RPMI8226 (cell line): ENCODE measurements around the gene SIGLEC15.
"Not testable (repeated sequence)": the region's sequence is repeated elsewhere in the genome, so short reads cannot be mapped to it uniquely, and the experiment has no call there.

Source experiments
- DNase-seq: peaks from one replicate; pipeline ENCODE4 v3.0.0-alpha.2; 2015

Gene SIGLEC15

GRCh38 chr18:45847119-45847518 is 21.6 kb downstream of the SIGLEC15 start:
- no peak for DNase-seq

GRCh38 chr18:45848643-45849042 is 23.2 kb downstream of the SIGLEC15 start:
- not testable (repeated sequence) for DNase-seq

- DNase-seq = no peak
Measured at GRCh38 chr18:45849529-45849928, 24.1 kb downstream of the SIGLEC15 start.

GRCh38 chr18:45850021-45850420 is 24.5 kb downstream of the SIGLEC15 start:
- no peak for DNase-seq

GRCh38 chr18:45851161-45851925 is 25.9 kb downstream of the SIGLEC15 start:
- DNase-seq = no peak

GRCh38 chr18:45852631-45853030 is 27.2 kb downstream of the SIGLEC15 start:
- DNase-seq = no peak

- DNase-seq = no peak
Measured at GRCh38 chr18:45854036-45854586, 28.6 kb downstream of the SIGLEC15 start.

- DNase-seq = no peak
Measured at GRCh38 chr18:45856531-45856930, 31.1 kb downstream of the SIGLEC15 start.

- DNase-seq = no peak
Measured at GRCh38 chr18:45859334-45859733, 33.9 kb downstream of the SIGLEC15 start.

- DNase-seq = no peak
Measured at GRCh38 chr18:45860492-45860891, 35.0 kb downstream of the SIGLEC15 start.

GRCh38 chr18:45860971-45861370 is 35.5 kb downstream of the SIGLEC15 start:
- DNase-seq = no peak

GRCh38 chr18:45861926-45862325 is 36.5 kb downstream of the SIGLEC15 start:
- DNase-seq = no peak

GRCh38 chr18:45863469-45863868 is 38.0 kb downstream of the SIGLEC15 start:
- no peak for DNase-seq

- no peak for DNase-seq
Measured at GRCh38 chr18:45864081-45864480, 38.6 kb downstream of the SIGLEC15 start.

GRCh38 chr18:45865466-45865865 is 40.0 kb downstream of the SIGLEC15 start:
- DNase-seq = no peak

GRCh38 chr18:45870419-45870818 is 44.9 kb downstream of the SIGLEC15 start:
- DNase-seq = no peak

GRCh38 chr18:45871431-45872084 is 46.1 kb downstream of the SIGLEC15 start:
- no peak for DNase-seq

GRCh38 chr18:45874491-45875184 is 49.2 kb downstream of the SIGLEC15 start:
- no peak for DNase-seq

GRCh38 chr18:45876161-45876560 is 50.7 kb downstream of the SIGLEC15 start:
- no peak for DNase-seq

GRCh38 chr18:45877403-45877802 is 51.9 kb downstream of the SIGLEC15 start:
- no peak for DNase-seq

- peak; percentile 68 for DNase-seq
Measured at GRCh38 chr18:45879681-45880655, 54.5 kb downstream of the SIGLEC15 start.

- no peak for DNase-seq
Measured at GRCh38 chr18:45880876-45881558, 55.5 kb downstream of the SIGLEC15 start.
